Neural progenitor cell (in vitro differentiated cells): ENCODE results near the gene ARHGEF37. TPM values are rescaled to one million over a fixed set of nuclear protein-coding genes. Genes with fewer than 3 reads are reported as not detected.
"Not testable (repeated sequence)": the region's sequence is repeated elsewhere in the genome, so short reads cannot be mapped to it uniquely, and the experiment has no call there.

ENCODE experiments used
- DNase-seq: peaks from one replicate; pipeline ENCODE4 v3.0.0-alpha.2; 2016; ENCODE audit warnings: low spot score
- H2AFZ ChIP-seq: fragments of 200-600 bp; sonication (generic); replicated peaks from 2 replicates; pipeline ENCODE4 v1.6.1; 2016; ENCODE audit warnings: antibody characterized with exemption
- H3F3A ChIP-seq: fragments of 200-600 bp; sonication (generic); 2 replicates; pipeline ENCODE4 v1.6.1; 2016; ENCODE audit warnings: antibody characterized with exemption, low read depth
- H3K27ac ChIP-seq: fragments of 200-600 bp; sonication (generic); 2 replicates; pipeline ENCODE4 v1.5.1; 2016; ENCODE audit warnings: mild to moderate bottlenecking
- H3K27me3 ChIP-seq: fragments of 200-600 bp; sonication (generic); 2 replicates; pipeline ENCODE4 v1.6.1; 2016; ENCODE audit warnings: mild to moderate bottlenecking, moderate library complexity
- H3K36me3 ChIP-seq: fragments of 200-600 bp; sonication (generic); 2 replicates; pipeline ENCODE4 v1.5.1; 2016
- H3K4me1 ChIP-seq: fragments of 200-600 bp; sonication (generic); 2 replicates; pipeline ENCODE4 v1.6.1; 2016; ENCODE audit warnings: mixed run types
- H3K4me2 ChIP-seq: fragments of 200-600 bp; sonication (generic); 2 replicates; pipeline ENCODE4 v1.6.1; 2016
- H3K4me3 ChIP-seq: fragments of 200-600 bp; sonication (generic); 2 replicates; pipeline ENCODE4 v1.5.1; 2016
- H3K79me2 ChIP-seq: fragments of 200-600 bp; sonication (generic); 2 replicates; pipeline ENCODE4 v1.6.1; 2016; ENCODE audit warnings: low read depth
- H3K9ac ChIP-seq: fragments of 200-600 bp; sonication (generic); 2 replicates; pipeline ENCODE4 v1.6.1; 2016
- H3K9me3 ChIP-seq: fragments of 200-600 bp; sonication (generic); 2 replicates; pipeline ENCODE4 v1.5.1; 2016; ENCODE audit warnings: low read depth
- H4K20me1 ChIP-seq: fragments of 200-600 bp; sonication (generic); 2 replicates; pipeline ENCODE4 v1.6.1; 2016; ENCODE audit warnings: low read depth
- H3K27ac Mint-ChIP-seq: 3 replicates; pipeline ENCODE4 v1.8.0; 2021; ENCODE audit warnings: mixed read lengths
- H3K27me3 Mint-ChIP-seq: 2 replicates; pipeline ENCODE4 v1.8.0; 2022; ENCODE audit warnings: low read depth, mild to moderate bottlenecking, inconsistent platforms, moderate library complexity, mixed read lengths; ENCODE audit not compliant: insufficient read depth
- H3K36me3 Mint-ChIP-seq: 3 replicates; pipeline ENCODE4 v1.8.0; 2021; ENCODE audit warnings: mixed read lengths
- H3K4me1 Mint-ChIP-seq: 3 replicates; pipeline ENCODE4 v1.8.0; 2021; ENCODE audit warnings: mixed read lengths
- H3K4me3 Mint-ChIP-seq: 3 replicates; pipeline ENCODE4 v1.8.0; 2021; ENCODE audit warnings: mild to moderate bottlenecking, moderate library complexity, mixed read lengths
- H3K9me3 Mint-ChIP-seq: 3 replicates; pipeline ENCODE4 v1.8.0; 2020; ENCODE audit warnings: mixed read lengths
- EZH2 ChIP-seq: fragments of 200-600 bp; sonication (generic); IDR thresholded peaks from 2 replicates; pipeline ENCODE4 v1.6.1; 2017; ENCODE audit warnings: antibody characterized with exemption, mild to moderate bottlenecking, moderate library complexity
- EZH2phosphoT487 ChIP-seq: fragments of 200-600 bp; sonication (generic); IDR thresholded peaks from 2 replicates; pipeline ENCODE4 v1.6.1; 2017; ENCODE audit warnings: antibody characterized with exemption
- total RNA-seq: library from RNA; depleted of rRNA; stranded (reverse); fragments of >200 nt; gene quantifications from 2 replicates; pipeline ENCODE4 v1.2.3, GENCODE V29; 2015; ENCODE audit warnings: low replicate concordance
- TF ChIP-seq, protein P1 (sequence below): fragments of 200-600 bp; sonication (generic); IDR thresholded peaks from 2 replicates; pipeline ENCODE4 v1.5.1; 2017; ENCODE audit warnings: antibody characterized with exemption, mild to moderate bottlenecking

ARHGEF37 gene
- total RNA-seq, 1 donor from 2014 or later, result 0.99 TPM

DNA sequence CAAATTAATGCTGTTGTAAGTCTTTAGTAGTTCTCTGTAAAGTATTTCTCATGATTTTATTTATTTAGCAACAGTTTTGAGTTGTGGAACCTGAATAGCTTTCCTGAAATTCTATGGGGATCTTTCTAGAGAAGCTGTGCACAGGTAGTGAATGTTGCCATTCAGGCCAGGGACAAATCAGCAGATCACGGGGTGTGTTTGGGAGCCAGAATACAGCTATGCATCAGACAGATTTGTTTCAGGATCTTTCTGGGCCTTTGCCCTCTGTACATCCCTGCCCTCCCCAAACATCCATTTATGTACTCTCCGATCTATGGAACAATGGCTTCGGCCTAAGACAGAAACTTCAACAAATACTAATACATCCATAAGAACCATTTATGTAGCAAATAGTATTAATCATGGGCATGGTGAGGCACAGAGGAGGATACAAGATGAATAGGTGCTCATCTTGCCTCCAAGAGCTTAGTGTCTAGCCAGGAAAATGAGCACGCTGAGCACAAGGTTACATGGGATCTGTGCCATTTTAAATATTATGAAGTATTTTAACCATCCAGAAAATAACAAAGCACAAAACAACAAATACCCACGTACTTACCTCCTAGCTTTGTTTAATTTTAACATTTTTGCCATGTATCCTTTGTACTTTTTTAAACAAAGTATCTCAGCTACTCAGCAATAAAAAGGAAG lies 13.1 kb downstream of the ARHGEF37 start:
- DNase-seq, result no peak
- Histone ChIP-seq H3K36me3 (no peaks in the 10 kb centered on the region), H3K4me3 (no peak overlapping the region), H3K79me2 (no peaks in the 10 kb centered on the region), H3K9ac (no peak overlapping the region), H3F3A (no peaks in the 10 kb centered on the region), H4K20me1 (no peaks in the 10 kb centered on the region), H3K27ac (no peak overlapping the region), H3K4me2 (no peak overlapping the region), H3K27me3 (no peaks in the 10 kb centered on the region), H3K4me1 (no peaks in the 10 kb centered on the region), H2AFZ (no peak overlapping the region), H3K9me3 (no peaks in the 10 kb centered on the region)
- H3K9me3 Mint-ChIP-seq, result no peaks in the 10 kb centered on the region
- TF ChIP-seq, protein P1, sequence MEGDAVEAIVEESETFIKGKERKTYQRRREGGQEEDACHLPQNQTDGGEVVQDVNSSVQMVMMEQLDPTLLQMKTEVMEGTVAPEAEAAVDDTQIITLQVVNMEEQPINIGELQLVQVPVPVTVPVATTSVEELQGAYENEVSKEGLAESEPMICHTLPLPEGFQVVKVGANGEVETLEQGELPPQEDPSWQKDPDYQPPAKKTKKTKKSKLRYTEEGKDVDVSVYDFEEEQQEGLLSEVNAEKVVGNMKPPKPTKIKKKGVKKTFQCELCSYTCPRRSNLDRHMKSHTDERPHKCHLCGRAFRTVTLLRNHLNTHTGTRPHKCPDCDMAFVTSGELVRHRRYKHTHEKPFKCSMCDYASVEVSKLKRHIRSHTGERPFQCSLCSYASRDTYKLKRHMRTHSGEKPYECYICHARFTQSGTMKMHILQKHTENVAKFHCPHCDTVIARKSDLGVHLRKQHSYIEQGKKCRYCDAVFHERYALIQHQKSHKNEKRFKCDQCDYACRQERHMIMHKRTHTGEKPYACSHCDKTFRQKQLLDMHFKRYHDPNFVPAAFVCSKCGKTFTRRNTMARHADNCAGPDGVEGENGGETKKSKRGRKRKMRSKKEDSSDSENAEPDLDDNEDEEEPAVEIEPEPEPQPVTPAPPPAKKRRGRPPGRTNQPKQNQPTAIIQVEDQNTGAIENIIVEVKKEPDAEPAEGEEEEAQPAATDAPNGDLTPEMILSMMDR, result no peak
- TF ChIP-seq EZH2phosphoT487, result no peak
- no peak for TF ChIP-seq EZH2
- no peak overlapping the region for H3K4me3 Mint-ChIP-seq
- peaks cover 2% of the 10 kb centered on the region for H3K27me3 Mint-ChIP-seq
- H3K36me3 Mint-ChIP-seq, result no peaks in the 10 kb centered on the region
- peaks cover 5% of the 10 kb centered on the region for H3K4me1 Mint-ChIP-seq
- H3K27ac Mint-ChIP-seq, result no peak overlapping the region

DNA sequence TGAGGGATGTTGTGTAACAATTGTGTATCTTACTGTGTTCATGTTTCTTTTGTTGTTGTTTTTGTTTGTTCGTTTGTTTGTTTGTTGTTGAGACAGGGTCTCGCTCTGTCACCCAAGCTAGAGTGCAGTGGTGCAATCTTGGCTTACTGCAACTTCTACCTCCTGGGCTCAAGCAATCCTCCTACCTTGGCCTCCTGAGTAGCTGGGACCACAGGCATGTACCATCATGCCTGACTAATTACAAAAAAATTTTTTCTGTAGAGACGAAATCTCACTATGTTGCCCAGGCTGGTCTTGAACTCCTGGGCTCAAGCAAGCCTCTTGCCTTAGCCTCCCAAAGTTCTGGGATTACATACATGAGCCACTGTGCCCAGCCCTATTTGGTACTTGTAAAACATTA lies 13.8 kb downstream of the ARHGEF37 start:
- H3K9me3 Mint-ChIP-seq, H3K27me3 Mint-ChIP-seq, H3K27ac ChIP-seq, H3K27ac Mint-ChIP-seq, H3K27me3 ChIP-seq, H3K4me1 ChIP-seq, H3K4me1 Mint-ChIP-seq, DNase-seq, H3K4me2 ChIP-seq, H3K36me3 Mint-ChIP-seq, H3K9me3 ChIP-seq, H3K4me3 Mint-ChIP-seq, H3K79me2 ChIP-seq, H3K9ac ChIP-seq, H4K20me1 ChIP-seq, H3F3A ChIP-seq, H3K36me3 ChIP-seq, H3K4me3 ChIP-seq, H2AFZ ChIP-seq: not testable (repeated sequence)

DNA sequence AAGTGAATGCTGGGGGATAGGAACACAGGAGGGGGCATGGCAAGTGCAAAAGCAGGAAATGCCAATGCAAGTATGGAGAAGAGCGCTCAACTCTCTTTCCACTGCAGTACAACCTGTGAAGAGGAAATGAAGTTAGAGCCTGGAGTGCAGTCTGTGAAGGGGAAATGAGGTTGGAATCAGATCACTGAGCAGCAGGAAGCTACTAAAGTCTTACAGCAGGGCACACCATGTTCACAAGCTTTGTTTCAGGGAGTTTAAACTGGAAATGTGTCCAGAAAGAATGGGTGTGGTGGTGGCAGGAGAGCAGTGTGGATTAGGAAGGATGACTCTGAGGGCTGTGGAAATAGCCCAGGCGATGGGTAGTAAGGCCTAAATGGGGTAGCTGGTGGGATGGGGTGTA lies 15.4 kb downstream of the ARHGEF37 start:
- no peak for DNase-seq
- Histone ChIP-seq H3K27me3 (no peaks in the 10 kb centered on the region), H3K9me3 (no peaks in the 10 kb centered on the region), H3K27ac (no peak overlapping the region), H4K20me1 (no peaks in the 10 kb centered on the region), H3K36me3 (no peaks in the 10 kb centered on the region), H3K79me2 (no peaks in the 10 kb centered on the region), H2AFZ (no peak overlapping the region), H3K4me1 (no peaks in the 10 kb centered on the region), H3K4me2 (no peak overlapping the region), H3F3A (no peaks in the 10 kb centered on the region), H3K4me3 (no peak overlapping the region), H3K9ac (no peak overlapping the region)
- TF ChIP-seq EZH2, result no peak
- TF ChIP-seq EZH2phosphoT487, result no peak
- TF ChIP-seq, protein P1, result no peak
- Mint-ChIP-seq H3K36me3 (no peaks in the 10 kb centered on the region), H3K9me3 (no peaks in the 10 kb centered on the region), H3K4me3 (no peak overlapping the region), H3K4me1 (peaks cover 7% of the 10 kb centered on the region), H3K27ac (no peak overlapping the region), H3K27me3 (peaks cover 2% of the 10 kb centered on the region)

DNA sequence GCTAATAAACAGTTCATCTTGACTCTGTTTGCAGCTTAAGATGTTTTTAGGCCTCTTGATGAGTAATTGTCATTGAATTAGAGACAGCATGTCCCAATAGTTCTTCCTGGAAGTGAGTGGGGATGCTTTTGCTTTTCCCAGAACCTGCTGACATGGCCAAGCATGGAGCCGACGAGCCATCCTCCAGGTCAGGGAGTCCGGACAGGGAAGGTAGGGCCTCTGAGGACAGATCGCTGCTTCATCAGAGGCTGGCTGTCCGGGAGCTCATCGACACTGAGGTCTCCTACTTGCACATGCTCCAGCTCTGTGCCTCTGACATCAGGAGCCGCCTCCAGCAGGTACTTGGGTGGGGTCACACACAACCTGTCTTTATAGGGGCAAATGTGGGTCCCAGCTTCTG lies 16.3 kb downstream of the ARHGEF37 start:
- Mint-ChIP-seq H3K36me3 (no peaks in the 10 kb centered on the region), H3K4me3 (no peak overlapping the region), H3K27me3 (peaks cover 2% of the 10 kb centered on the region), H3K27ac (no peak overlapping the region), H3K4me1 (peaks cover 8% of the 10 kb centered on the region), H3K9me3 (no peaks in the 10 kb centered on the region)
- H3F3A ChIP-seq, result no peaks in the 10 kb centered on the region
- no peaks in the 10 kb centered on the region for H3K27me3 ChIP-seq
- no peaks in the 10 kb centered on the region for H4K20me1 ChIP-seq
- DNase-seq, result no peak
- no peaks in the 10 kb centered on the region for H3K4me1 ChIP-seq
- no peaks in the 10 kb centered on the region for H3K9me3 ChIP-seq
- H3K4me3 ChIP-seq, result no peak overlapping the region
- no peak overlapping the region for H3K4me2 ChIP-seq
- TF ChIP-seq, protein P1, result no peak
- TF ChIP-seq EZH2phosphoT487 (no peak), EZH2 (no peak)
- H3K79me2 ChIP-seq, result no peaks in the 10 kb centered on the region
- no peaks in the 10 kb centered on the region for H3K36me3 ChIP-seq
- no peak overlapping the region for H3K9ac ChIP-seq
- no peak overlapping the region for H2AFZ ChIP-seq
- no peak overlapping the region for H3K27ac ChIP-seq

DNA sequence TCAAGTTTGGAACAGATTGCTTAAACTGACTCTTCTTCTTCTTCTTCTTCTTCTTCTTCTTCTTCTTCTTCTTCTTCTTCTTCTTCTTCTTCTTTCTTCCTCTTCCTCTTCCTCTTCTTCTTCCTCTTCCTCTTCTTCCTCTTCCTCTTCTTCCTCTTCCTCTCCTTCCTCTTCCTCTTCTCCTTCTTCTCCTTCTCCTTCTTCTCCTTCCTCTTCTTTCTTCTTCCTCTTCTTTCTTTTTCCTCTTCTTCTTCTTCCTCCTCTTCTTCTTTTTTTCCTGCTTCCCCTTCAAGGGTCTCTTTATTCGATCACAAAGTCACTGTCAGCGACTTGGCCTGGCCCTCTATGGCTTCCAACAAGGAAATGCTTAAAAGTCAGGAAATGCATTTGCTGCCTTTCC lies 16.9 kb downstream of the ARHGEF37 start:
- H3K36me3 Mint-ChIP-seq, H3K4me2 ChIP-seq, H3K79me2 ChIP-seq: not testable (repeated sequence)

More for the DNA sequence above, 16.9 kb downstream of the ARHGEF37 start:
- H2AFZ ChIP-seq, H3K9ac ChIP-seq, H3K4me1 ChIP-seq, H3K27ac ChIP-seq, H3K27me3 Mint-ChIP-seq, DNase-seq, H3K4me3 Mint-ChIP-seq, H3K4me3 ChIP-seq, H3K27me3 ChIP-seq, H3F3A ChIP-seq, H3K9me3 ChIP-seq, H3K36me3 ChIP-seq, H3K4me1 Mint-ChIP-seq, H3K27ac Mint-ChIP-seq, H3K9me3 Mint-ChIP-seq, H4K20me1 ChIP-seq: not testable (repeated sequence)
